GM12878 (cell line): ENCODE data around the gene STPG1. TPM values are rescaled to one million over a fixed set of nuclear protein-coding genes. Genes with fewer than 3 reads are reported as not detected.

Source experiments
- ATAC-seq: fragments of 200-7000 bp; cut with Tn5 transposase; 3 replicates; pipeline ENCODE4 v1.9.1; 2020; ENCODE audit warnings: mild to moderate bottlenecking, moderate library complexity
- BruUV-seq: library from RNA; stranded (reverse); fragments of 400-500 nt; replicated peaks from 2 replicates; lab custom pipeline; 2021; lab: Mats Ljungman, UMichigan
- CTCF ChIA-PET: fragments of 300-600 bp; sonication (Branson Sonifier 250); formaldehyde crosslinking; extraction: SDS; loops from one replicate; lab custom pipeline; 2021; ENCODE audit warnings: inconsistent platforms; lab: Yijun Ruan, JAX
- POLR2A ChIA-PET: fragments of 350-600 bp; formaldehyde crosslinking; extraction: SDS; loops from one replicate; lab custom pipeline; 2021; ENCODE audit warnings: inconsistent platforms; lab: Charles Lee
- RAD21 ChIA-PET: fragments of 300-600 bp; sonication (Branson Sonifier 250); formaldehyde crosslinking; loops from one replicate; lab custom pipeline; 2023; ENCODE audit warnings: antibody characterized with exemption; ENCODE audit not compliant: unreplicated experiment; lab: Charles Lee
- SMC1A ChIA-PET: fragments of 300-600 bp; sonication (Branson Sonifier 250); formaldehyde crosslinking; loops from one replicate; lab custom pipeline; 2023; ENCODE audit not compliant: unreplicated experiment, uncharacterized antibody; lab: Charles Lee
- DNase-seq: peaks from one replicate; pipeline ENCODE4 v3.0.0-alpha.2; 2011; ENCODE audit warnings: low read depth, low spot score
- FAIRE-seq: peaks from 3 replicates; lab custom pipeline; 2011; peaks lifted over from hg19 to GRCh38; lab: Jason Lieb, UNC
- H2AFZ ChIP-seq: 2 replicates; pipeline ENCODE4 v1.6.0; 2011; ENCODE audit warnings: low read depth, low read length, control low read depth; ENCODE audit not compliant: control insufficient read depth
- H3K27ac ChIP-seq: 2 replicates; pipeline ENCODE4 v1.5.1; 2011; ENCODE audit warnings: control low read depth; ENCODE audit not compliant: control insufficient read depth, insufficient read depth
- H3K27me3 ChIP-seq, 2 experiments: replicated peaks in 1 of 2; 2 replicates each; pipeline versions ENCODE4 v1.6.0 to v1.6.1; 2011; ENCODE audit warnings: low read length in 1 of 2; ENCODE audit not compliant: control insufficient read depth in 2 of 2, insufficient read depth in 2 of 2
- H3K36me3 ChIP-seq, 2 experiments: 2 replicates each; pipeline ENCODE4 v1.5.1; 2011; ENCODE audit warnings: low read length in 1 of 2; ENCODE audit not compliant: control insufficient read depth in 2 of 2, insufficient read depth in 2 of 2
- H3K4me1 ChIP-seq: 2 replicates; pipeline ENCODE4 v1.6.1; 2011; ENCODE audit warnings: mild to moderate bottlenecking, low read length, moderate library complexity, mixed read lengths; ENCODE audit not compliant: control insufficient read depth, insufficient read depth
- H3K4me2 ChIP-seq: 2 replicates; pipeline ENCODE4 v1.6.0; 2011; ENCODE audit warnings: control low read depth; ENCODE audit not compliant: control insufficient read depth, insufficient read depth
- H3K4me3 ChIP-seq: fragments of 200-600 bp; sonication (generic); 2 replicates; pipeline ENCODE4 v1.5.1; 2016
- H3K79me2 ChIP-seq: 2 replicates; pipeline ENCODE4 v1.6.0; 2011; ENCODE audit warnings: low read length; ENCODE audit not compliant: control insufficient read depth, insufficient read depth
- H3K9ac ChIP-seq: 2 replicates; pipeline ENCODE4 v1.8.0; 2011; ENCODE audit warnings: low read length, control low read depth, mixed read lengths; ENCODE audit not compliant: control insufficient read depth, insufficient read depth
- H3K9me3 ChIP-seq: replicated peaks from 3 replicates; pipeline ENCODE4 v1.5.1; 2011; ENCODE audit warnings: mild to moderate bottlenecking, low read length; ENCODE audit not compliant: control insufficient read depth, insufficient read depth
- H4K20me1 ChIP-seq: 2 replicates; pipeline ENCODE4 v1.6.0; 2011; ENCODE audit not compliant: control insufficient read depth, insufficient read depth
- CBX5 ChIP-seq: sonication (generic); IDR thresholded peaks from 2 replicates; pipeline ENCODE4 v1.6.1; 2016; ENCODE audit warnings: low read depth, moderate library complexity, mild to moderate bottlenecking, inconsistent platforms
- CEBPB ChIP-seq, 2 experiments: fragments of 150-350 bp in 1 of 2; IDR thresholded peaks; 2 replicates each; pipeline ENCODE4 v1.6.1; 2012 to 2014; ENCODE audit warnings: low read depth in 2 of 2, low read length in 2 of 2, borderline replicate concordance in 1 of 2, inconsistent platforms in 1 of 2
- EZH2 ChIP-seq: IDR thresholded peaks from 2 replicates; pipeline ENCODE4 v1.6.1; 2012; ENCODE audit warnings: low read depth, mild to moderate bottlenecking, control low read depth, inconsistent platforms, low read length, borderline replicate concordance; ENCODE audit not compliant: control insufficient read depth
- FOXM1 ChIP-seq: IDR thresholded peaks from 2 replicates; pipeline ENCODE4 v1.6.1; 2012; ENCODE audit warnings: low read depth, mild to moderate bottlenecking, inconsistent platforms, low read length, moderate library complexity
- IRF4 ChIP-seq: IDR thresholded peaks from 2 replicates; pipeline ENCODE4 v1.6.1; 2011; ENCODE audit warnings: low read depth, low read length
- JUND ChIP-seq: IDR thresholded peaks from 2 replicates; pipeline ENCODE4 v1.6.1; 2012; ENCODE audit warnings: low read depth, mild to moderate bottlenecking, low read length, improper control_type of control experiment, moderate library complexity
- MXI1 ChIP-seq: fragments of 150-350 bp; IDR thresholded peaks from 2 replicates; pipeline ENCODE4 v1.6.1; 2011; ENCODE audit warnings: low read depth, mild to moderate bottlenecking, inconsistent platforms, low read length, improper control_type of control experiment
- NR2F1 ChIP-seq: fragments of 450-650 bp; conservative IDR thresholded peaks from 2 replicates; pipeline ENCODE4 v1.6.1; 2017; ENCODE audit warnings: mild to moderate bottlenecking
- TCF3 ChIP-seq: IDR thresholded peaks from 2 replicates; pipeline ENCODE4 v1.6.1; 2012; ENCODE audit warnings: low read depth, mild to moderate bottlenecking, low read length, borderline replicate concordance; ENCODE audit not compliant: insufficient read depth
- ZNF622 ChIP-seq: fragments of 450-650 bp; IDR thresholded peaks from 2 replicates; pipeline ENCODE4 v1.6.1; 2017; ENCODE audit warnings: mild to moderate bottlenecking, inconsistent platforms
- WGBS: methylation state at CpG from one replicate; pipeline ENCODE4 v1.1.6; 2016; ENCODE audit warnings: low lambda C conversion rate; ENCODE audit not compliant: insufficient replicate concordance, insufficient coverage; ENCODE audit errors: missing lambda C conversion rate; 5-methylcytosine and 5-hydroxymethylcytosine counted together
- in situ Hi-C: fragments of 300-500 bp; cut with MboI; formaldehyde crosslinking; loops from 9 replicates; pipeline ENCODE4 v1.14.3; 2018; ENCODE audit warnings: mixed read lengths
- intact Hi-C: fragments of 100-400 bp; cut with micrococcal nuclease; formaldehyde crosslinking; loops from one replicate; pipeline ENCODE4 v1.14.2; 2022; ENCODE audit not compliant: unreplicated experiment
- polyA plus RNA-seq, 11 experiments: library from polyadenylated mRNA; depleted of rRNA in 4 of 11; unstranded in 6 of 11; stranded (reverse) in 5 of 11; fragments of >200 nt; fragmentation: Nextera tagmentation in 4 of 11; fragmentation: Illumina TruSeq in 1 of 11; extraction: Ambion mirVana in 4 of 11; extraction: Trizol in 1 of 11; gene quantifications; 1 replicate in 1 of 11; 2 replicates in 10 of 11; pipeline versions ENCODE4 v1.2.1 to v1.2.3, GENCODE V29; 2011 to 2016; ENCODE audit warnings: inconsistent platforms in 2 of 11, missing spikeins in 2 of 11, low read depth in 1 of 11
- total RNA-seq, 4 experiments: library from RNA; depleted of rRNA in 3 of 4; stranded (reverse); fragments of >200 nt in 3 of 4; fragmentation: Illumina TruSeq in 1 of 4; extraction: Trizol in 1 of 4; gene quantifications; 2 replicates each; pipeline versions ENCODE4 v1.2.1 to v1.2.3, GENCODE V29; 2013 to 2021
- TF ChIP-seq, protein P1 (sequence below): fragments of 150-350 bp; IDR thresholded peaks from 2 replicates; pipeline ENCODE4 v1.6.1; 2014; ENCODE audit warnings: mild to moderate bottlenecking, low read depth, low read length
- TF ChIP-seq, protein P2 (sequence below): fragments of 450-650 bp; formaldehyde crosslinking; IDR thresholded peaks from 2 replicates; pipeline ENCODE4 v1.5.0; 2022; ENCODE audit warnings: mild to moderate bottlenecking, missing genetic modification characterization
- TF ChIP-seq, protein P3 (sequence below): fragments of 450-650 bp; IDR thresholded peaks from 2 replicates; pipeline ENCODE4 v1.6.1; 2014; ENCODE audit warnings: mild to moderate bottlenecking
- TF ChIP-seq, protein P4 (sequence below): fragments of 450-650 bp; IDR thresholded peaks from 2 replicates; pipeline ENCODE4 v1.6.1; 2017; ENCODE audit warnings: low read depth, mild to moderate bottlenecking, moderate library complexity
- TF ChIP-seq, protein P5 (sequence below): IDR thresholded peaks from 2 replicates; pipeline ENCODE4 v1.6.1; 2012; ENCODE audit warnings: low read length, inconsistent platforms

STPG1 gene
- total and polyA plus RNA-seq, 10 of the 15 experiments (the other 5 are each of a cell fraction or from before 2014, with no cell fraction given): 0.22 to 2.6 (median 0.73) TPM

DNA sequence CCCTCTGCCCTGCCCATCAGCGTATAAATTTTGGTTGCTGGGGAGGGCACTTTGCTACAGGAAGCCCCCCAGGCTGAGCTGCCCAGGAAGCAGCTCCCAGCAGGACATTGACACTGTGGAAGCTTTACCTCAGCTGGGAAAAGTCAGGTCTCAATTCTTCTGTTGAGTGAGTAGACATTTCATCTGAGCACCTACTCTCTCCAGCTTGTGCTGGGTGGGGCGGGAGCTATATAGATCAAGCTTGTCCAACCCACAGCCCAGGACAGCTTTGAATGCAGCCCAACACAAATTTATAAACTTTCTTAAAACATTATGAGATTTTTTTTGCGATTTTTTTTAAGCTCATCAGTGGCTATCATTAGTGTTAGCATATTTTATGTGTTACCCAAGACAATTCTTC, 11.4 kb upstream of the STPG1 start:
- Histone ChIP-seq H3K36me3 (no peaks in the 10 kb centered on the region; a peak in 1 of 4 replicates), H4K20me1 (no peaks in the 10 kb centered on the region; the same call in 1 of the 2 replicates), H3K9ac (no peak overlapping the region), H3K27me3 (no peaks in the 10 kb centered on the region), H3K4me1 (no peaks in the 10 kb centered on the region), H3K79me2 (no peaks in the 10 kb centered on the region), H3K9me3 (no peaks in the 10 kb centered on the region), H3K4me2 (no peak overlapping the region), H3K4me3 (no peak overlapping the region), H3K27ac (no peak overlapping the region)
- FAIRE-seq (no peak), DNase-seq (no peak), ATAC-seq (no peak)
- in situ Hi-C loops (no loop called here), intact Hi-C loops (no loop called here)
- POLR2A ChIA-PET: interaction anchor here (0.6 kb wide), 1 partner anchor 47 kb away, joined by 5 read pairs; no protein-coding TSS in a partner anchor
- no TSS peak for BruUV-seq
- RAD21 ChIA-PET: interaction anchor here (0.5 to 2.2 kb wide), 3 partner anchors 10 to 402 kb away, joined by 3 to 6 read pairs (median 3); partner anchors contain the start of gene NIPAL3
- CTCF ChIA-PET: interaction anchor here (0.6 to 2.5 kb wide), 6 partner anchors 9 to 275 kb away, joined by 3 to 15 read pairs (median 7); partner anchors contain the start of gene NIPAL3
- no peak for TF ChIP-seq TCF3
- TF ChIP-seq, protein P1, sequence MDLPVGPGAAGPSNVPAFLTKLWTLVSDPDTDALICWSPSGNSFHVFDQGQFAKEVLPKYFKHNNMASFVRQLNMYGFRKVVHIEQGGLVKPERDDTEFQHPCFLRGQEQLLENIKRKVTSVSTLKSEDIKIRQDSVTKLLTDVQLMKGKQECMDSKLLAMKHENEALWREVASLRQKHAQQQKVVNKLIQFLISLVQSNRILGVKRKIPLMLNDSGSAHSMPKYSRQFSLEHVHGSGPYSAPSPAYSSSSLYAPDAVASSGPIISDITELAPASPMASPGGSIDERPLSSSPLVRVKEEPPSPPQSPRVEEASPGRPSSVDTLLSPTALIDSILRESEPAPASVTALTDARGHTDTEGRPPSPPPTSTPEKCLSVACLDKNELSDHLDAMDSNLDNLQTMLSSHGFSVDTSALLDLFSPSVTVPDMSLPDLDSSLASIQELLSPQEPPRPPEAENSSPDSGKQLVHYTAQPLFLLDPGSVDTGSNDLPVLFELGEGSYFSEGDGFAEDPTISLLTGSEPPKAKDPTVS: no peak
- TF ChIP-seq, protein P2, sequence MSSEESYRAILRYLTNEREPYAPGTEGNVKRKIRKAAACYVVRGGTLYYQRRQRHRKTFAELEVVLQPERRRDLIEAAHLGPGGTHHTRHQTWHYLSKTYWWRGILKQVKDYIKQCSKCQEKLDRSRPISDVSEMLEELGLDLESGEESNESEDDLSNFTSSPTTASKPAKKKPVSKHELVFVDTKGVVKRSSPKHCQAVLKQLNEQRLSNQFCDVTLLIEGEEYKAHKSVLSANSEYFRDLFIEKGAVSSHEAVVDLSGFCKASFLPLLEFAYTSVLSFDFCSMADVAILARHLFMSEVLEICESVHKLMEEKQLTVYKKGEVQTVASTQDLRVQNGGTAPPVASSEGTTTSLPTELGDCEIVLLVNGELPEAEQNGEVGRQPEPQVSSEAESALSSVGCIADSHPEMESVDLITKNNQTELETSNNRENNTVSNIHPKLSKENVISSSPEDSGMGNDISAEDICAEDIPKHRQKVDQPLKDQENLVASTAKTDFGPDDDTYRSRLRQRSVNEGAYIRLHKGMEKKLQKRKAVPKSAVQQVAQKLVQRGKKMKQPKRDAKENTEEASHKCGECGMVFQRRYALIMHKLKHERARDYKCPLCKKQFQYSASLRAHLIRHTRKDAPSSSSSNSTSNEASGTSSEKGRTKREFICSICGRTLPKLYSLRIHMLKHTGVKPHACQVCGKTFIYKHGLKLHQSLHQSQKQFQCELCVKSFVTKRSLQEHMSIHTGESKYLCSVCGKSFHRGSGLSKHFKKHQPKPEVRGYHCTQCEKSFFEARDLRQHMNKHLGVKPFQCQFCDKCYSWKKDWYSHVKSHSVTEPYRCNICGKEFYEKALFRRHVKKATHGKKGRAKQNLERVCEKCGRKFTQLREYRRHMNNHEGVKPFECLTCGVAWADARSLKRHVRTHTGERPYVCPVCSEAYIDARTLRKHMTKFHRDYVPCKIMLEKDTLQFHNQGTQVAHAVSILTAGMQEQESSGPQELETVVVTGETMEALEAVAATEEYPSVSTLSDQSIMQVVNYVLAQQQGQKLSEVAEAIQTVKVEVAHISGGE (CRISPR knock-in tag): no peak
- no peak for TF ChIP-seq MXI1
- TF ChIP-seq JUND: no peak
- no peak for TF ChIP-seq FOXM1
- no peak for TF ChIP-seq CBX5
- TF ChIP-seq, protein P3, sequence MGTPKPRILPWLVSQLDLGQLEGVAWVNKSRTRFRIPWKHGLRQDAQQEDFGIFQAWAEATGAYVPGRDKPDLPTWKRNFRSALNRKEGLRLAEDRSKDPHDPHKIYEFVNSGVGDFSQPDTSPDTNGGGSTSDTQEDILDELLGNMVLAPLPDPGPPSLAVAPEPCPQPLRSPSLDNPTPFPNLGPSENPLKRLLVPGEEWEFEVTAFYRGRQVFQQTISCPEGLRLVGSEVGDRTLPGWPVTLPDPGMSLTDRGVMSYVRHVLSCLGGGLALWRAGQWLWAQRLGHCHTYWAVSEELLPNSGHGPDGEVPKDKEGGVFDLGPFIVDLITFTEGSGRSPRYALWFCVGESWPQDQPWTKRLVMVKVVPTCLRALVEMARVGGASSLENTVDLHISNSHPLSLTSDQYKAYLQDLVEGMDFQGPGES: no peak
- TF ChIP-seq EZH2: no peak
- TF ChIP-seq, protein P4, sequence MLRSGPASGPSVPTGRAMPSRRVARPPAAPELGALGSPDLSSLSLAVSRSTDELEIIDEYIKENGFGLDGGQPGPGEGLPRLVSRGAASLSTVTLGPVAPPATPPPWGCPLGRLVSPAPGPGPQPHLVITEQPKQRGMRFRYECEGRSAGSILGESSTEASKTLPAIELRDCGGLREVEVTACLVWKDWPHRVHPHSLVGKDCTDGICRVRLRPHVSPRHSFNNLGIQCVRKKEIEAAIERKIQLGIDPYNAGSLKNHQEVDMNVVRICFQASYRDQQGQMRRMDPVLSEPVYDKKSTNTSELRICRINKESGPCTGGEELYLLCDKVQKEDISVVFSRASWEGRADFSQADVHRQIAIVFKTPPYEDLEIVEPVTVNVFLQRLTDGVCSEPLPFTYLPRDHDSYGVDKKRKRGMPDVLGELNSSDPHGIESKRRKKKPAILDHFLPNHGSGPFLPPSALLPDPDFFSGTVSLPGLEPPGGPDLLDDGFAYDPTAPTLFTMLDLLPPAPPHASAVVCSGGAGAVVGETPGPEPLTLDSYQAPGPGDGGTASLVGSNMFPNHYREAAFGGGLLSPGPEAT: no peak
- no peak for TF ChIP-seq CEBPB (IDR thresholded peaks at IDR 0.05; ENCODE audit: borderline replicate concordance in 1 of 2, low read depth in 2 of 2, low read length in 2 of 2)
- TF ChIP-seq NR2F1: no peak
- TF ChIP-seq, protein P5, sequence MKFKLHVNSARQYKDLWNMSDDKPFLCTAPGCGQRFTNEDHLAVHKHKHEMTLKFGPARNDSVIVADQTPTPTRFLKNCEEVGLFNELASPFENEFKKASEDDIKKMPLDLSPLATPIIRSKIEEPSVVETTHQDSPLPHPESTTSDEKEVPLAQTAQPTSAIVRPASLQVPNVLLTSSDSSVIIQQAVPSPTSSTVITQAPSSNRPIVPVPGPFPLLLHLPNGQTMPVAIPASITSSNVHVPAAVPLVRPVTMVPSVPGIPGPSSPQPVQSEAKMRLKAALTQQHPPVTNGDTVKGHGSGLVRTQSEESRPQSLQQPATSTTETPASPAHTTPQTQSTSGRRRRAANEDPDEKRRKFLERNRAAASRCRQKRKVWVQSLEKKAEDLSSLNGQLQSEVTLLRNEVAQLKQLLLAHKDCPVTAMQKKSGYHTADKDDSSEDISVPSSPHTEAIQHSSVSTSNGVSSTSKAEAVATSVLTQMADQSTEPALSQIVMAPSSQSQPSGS: no peak
- TF ChIP-seq ZNF622: no peak
- TF ChIP-seq IRF4: no peak
- TF ChIP-seq, all 136 proteins: peak for 0
- 78% methylated on average over 3 of the region's 3 CpGs for WGBS
- SMC1A ChIA-PET: interaction anchor here (1.0 to 1.5 kb wide), 3 partner anchors 10 to 226 kb away, joined by 3 to 5 read pairs (median 3); partner anchors contain the start of gene NIPAL3
- no peak overlapping the region for H2AFZ ChIP-seq
